ENCODE results near the gene PECR.

DNA sequence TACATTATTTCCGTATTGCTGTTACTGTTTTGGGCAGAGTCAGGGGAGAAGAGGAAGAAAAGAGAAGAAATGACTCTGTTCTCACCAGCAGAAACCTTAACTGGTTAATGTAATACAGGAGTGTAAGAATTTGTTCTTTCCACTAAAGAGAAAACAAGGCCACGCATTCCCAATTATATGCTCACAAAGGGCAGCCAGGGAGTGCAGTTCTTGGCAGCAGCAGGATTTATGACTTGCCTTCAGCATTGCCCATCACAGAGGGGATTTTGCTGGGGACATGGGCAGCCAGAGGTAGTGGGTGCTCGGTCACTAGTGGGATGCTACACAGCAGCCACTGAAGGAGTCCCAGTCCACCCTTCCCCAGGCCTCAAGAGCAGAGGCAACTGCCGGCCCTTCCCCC lies 86.7 kb downstream of the PECR start:
- no peak for TF ChIP-seq POLR2AphosphoS5 (IDR thresholded peaks at IDR 0.05; ENCODE audit: low read depth, low read length)
- TF ChIP-seq, protein P1, sequence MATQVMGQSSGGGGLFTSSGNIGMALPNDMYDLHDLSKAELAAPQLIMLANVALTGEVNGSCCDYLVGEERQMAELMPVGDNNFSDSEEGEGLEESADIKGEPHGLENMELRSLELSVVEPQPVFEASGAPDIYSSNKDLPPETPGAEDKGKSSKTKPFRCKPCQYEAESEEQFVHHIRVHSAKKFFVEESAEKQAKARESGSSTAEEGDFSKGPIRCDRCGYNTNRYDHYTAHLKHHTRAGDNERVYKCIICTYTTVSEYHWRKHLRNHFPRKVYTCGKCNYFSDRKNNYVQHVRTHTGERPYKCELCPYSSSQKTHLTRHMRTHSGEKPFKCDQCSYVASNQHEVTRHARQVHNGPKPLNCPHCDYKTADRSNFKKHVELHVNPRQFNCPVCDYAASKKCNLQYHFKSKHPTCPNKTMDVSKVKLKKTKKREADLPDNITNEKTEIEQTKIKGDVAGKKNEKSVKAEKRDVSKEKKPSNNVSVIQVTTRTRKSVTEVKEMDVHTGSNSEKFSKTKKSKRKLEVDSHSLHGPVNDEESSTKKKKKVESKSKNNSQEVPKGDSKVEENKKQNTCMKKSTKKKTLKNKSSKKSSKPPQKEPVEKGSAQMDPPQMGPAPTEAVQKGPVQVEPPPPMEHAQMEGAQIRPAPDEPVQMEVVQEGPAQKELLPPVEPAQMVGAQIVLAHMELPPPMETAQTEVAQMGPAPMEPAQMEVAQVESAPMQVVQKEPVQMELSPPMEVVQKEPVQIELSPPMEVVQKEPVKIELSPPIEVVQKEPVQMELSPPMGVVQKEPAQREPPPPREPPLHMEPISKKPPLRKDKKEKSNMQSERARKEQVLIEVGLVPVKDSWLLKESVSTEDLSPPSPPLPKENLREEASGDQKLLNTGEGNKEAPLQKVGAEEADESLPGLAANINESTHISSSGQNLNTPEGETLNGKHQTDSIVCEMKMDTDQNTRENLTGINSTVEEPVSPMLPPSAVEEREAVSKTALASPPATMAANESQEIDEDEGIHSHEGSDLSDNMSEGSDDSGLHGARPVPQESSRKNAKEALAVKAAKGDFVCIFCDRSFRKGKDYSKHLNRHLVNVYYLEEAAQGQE (IDR thresholded peaks at IDR 0.05; ENCODE audit: insufficient read depth in 1 of 2, low read depth in 2 of 2, low read length in 2 of 2), result no peak
- TF ChIP-seq TAF1 (IDR thresholded peaks at IDR 0.05; ENCODE audit: borderline replicate concordance, insufficient read depth, low read length), result no peak
- TF ChIP-seq SIN3A (IDR thresholded peaks at IDR 0.05; ENCODE audit: borderline replicate concordance, insufficient read depth, low read length), result no peak
